SK-N-SH (cell line): ENCODE measurements around the gene PSMD13.

Source experiments
- CTCF ChIP-seq: fragments of 200-600 bp; sonication (generic); IDR thresholded peaks from 2 replicates; pipeline ENCODE4 v1.6.1; 2017; ENCODE audit warnings: antibody characterized with exemption, mild to moderate bottlenecking, moderate library complexity
- EP300 ChIP-seq, 2 experiments: IDR thresholded peaks; 2 replicates each; pipeline versions ENCODE4 v1.4.0 to v1.6.1; 2012; ENCODE audit warnings: borderline replicate concordance in 1 of 2, low read depth in 1 of 2, low read length in 1 of 2
- MAX ChIP-seq: IDR thresholded peaks from 2 replicates; pipeline ENCODE4 v1.4.0; 2012; ENCODE audit warnings: low read depth
- POLR2AphosphoS5 ChIP-seq: IDR thresholded peaks from 2 replicates; pipeline ENCODE4 v1.6.1; 2012; ENCODE audit warnings: low read depth, low read length
- RAD21 ChIP-seq: IDR thresholded peaks from 2 replicates; pipeline ENCODE4 v1.6.1; 2012; ENCODE audit warnings: mild to moderate bottlenecking, low read length
- REST ChIP-seq: IDR thresholded peaks from 2 replicates; pipeline ENCODE4 v1.6.1; 2012; ENCODE audit warnings: mild to moderate bottlenecking, low read depth, low read length, moderate library complexity
- USF1 ChIP-seq: IDR thresholded peaks from 2 replicates; pipeline ENCODE4 v1.4.0; 2012; ENCODE audit warnings: low read depth, borderline replicate concordance
- YY1 ChIP-seq: IDR thresholded peaks from 2 replicates; pipeline ENCODE4 v1.4.0; 2012; ENCODE audit warnings: low read depth, mild to moderate bottlenecking

- TF ChIP-seq CTCF (no peak), REST (no peak), MAX (peak; percentile 33; the same call in 1 of the 2 replicates), USF1 (no peak), YY1 (peak; percentile 73; the same call in 1 of the 2 replicates), RAD21 (no peak), EP300 (IDR thresholded peaks at IDR 0.05; ENCODE audit: borderline replicate concordance in 1 of 2, low read depth in 1 of 2, low read length in 1 of 2) (no peak), POLR2AphosphoS5 (peak; percentile 44; the same call in 1 of the 2 replicates)
Measured at GRCh38 chr11:236774-237767, at the start of gene PSMD13.
